ENCODE data around the gene RMC1. TPM values are rescaled to one million over a fixed set of nuclear protein-coding genes. Genes with fewer than 3 reads are reported as not detected.
A peak's percentile ranks its signal among the peaks of the same experiment; 100 is the strongest.

The RMC1 gene
- total RNA-seq, 4 donors from 2014 or later = 24.9 to 41.0 (median 31.0) TPM

- Histone ChIP-seq H3K4me1 (peaks cover 49 to 79% (median 72%) of the 10 kb centered on the region in 4 donors), H3K4me3 (no peak overlapping the region), H3K27me3 (no peaks in the 10 kb centered on the region), H3K9me3 (no peaks in the 10 kb centered on the region), H3K36me3 (peaks cover 17 to 30% (median 21%) of the 10 kb centered on the region in 4 donors), H3K27ac (replicated peaks in 1 of 4) (no peak overlapping the region)
- intact Hi-C loops (cut with DNase I) = loop anchor here (10.0 kb wide), 2 partner anchors 45 to 125 kb away; partner anchors contain the start of genes NPC1 and RMC1
- WGBS = 90% methylated on average over 7 of the region's 7 CpGs
- no peak for DNase-seq (ENCODE audit: extremely low spot score)
- TF ChIP-seq EP300 (IDR thresholded peaks at IDR 0.05) (no peak), POLR2A (IDR thresholded peaks at IDR 0.05; ENCODE audit: low read depth) (no peak), POLR2AphosphoS5 (IDR thresholded peaks at IDR 0.05) (no peak), CTCF (IDR thresholded peaks at IDR 0.05) (no peak)
Observed at GRCh38 chr18:23459530-23459921, 43.8 kb upstream of the RMC1 start.

GRCh38 chr18:23460285-23461273 lies 42.7 kb upstream of the RMC1 start:
- 86% methylated on average over 2 of the region's 2 CpGs for WGBS
- intact Hi-C loops (cut with DNase I) = no loop called here
- no peak for DNase-seq (ENCODE audit: extremely low spot score)
- no peak for TF ChIP-seq EP300 (IDR thresholded peaks at IDR 0.05)
- no peak for TF ChIP-seq POLR2A (IDR thresholded peaks at IDR 0.05; ENCODE audit: low read depth)
- no peak for TF ChIP-seq CTCF (IDR thresholded peaks at IDR 0.05)
- no peak for TF ChIP-seq POLR2AphosphoS5 (IDR thresholded peaks at IDR 0.05)
- H3K4me3 ChIP-seq = no peak overlapping the region
- H3K4me1 ChIP-seq = peaks cover 43 to 68% (median 62%) of the 10 kb centered on the region in 4 donors
- no peak overlapping the region for H3K27ac ChIP-seq (replicated peaks in 1 of 4)
- H3K9me3 ChIP-seq = no peaks in the 10 kb centered on the region
- H3K27me3 ChIP-seq = no peaks in the 10 kb centered on the region
- H3K36me3 ChIP-seq = peaks cover 27 to 39% (median 31%) of the 10 kb centered on the region in 4 donors

DNA sequence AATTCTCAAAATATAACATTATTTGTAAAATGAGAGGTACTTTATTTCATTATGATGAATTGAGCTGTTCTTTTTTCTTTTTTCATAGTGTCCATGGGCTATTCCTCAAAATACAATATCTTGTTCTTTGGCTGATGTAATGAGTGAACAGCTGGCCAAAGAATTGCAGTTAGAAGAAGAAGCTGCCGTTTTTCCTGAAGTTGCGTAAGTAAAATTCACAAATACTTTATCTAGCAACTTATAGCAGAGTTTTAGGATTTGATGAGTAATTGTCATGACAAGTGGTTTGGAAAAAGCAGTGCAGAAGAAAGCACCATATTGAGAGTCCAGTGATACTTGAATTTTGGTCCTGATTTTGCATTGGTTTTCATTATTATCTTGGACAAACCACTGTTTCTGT lies 40.4 kb upstream of the RMC1 start:
- Histone ChIP-seq H3K36me3 (peaks cover 41 to 58% (median 54%) of the 10 kb centered on the region in 4 donors), H3K27ac (replicated peaks in 1 of 4) (no peak overlapping the region), H3K4me3 (no peak overlapping the region), H3K4me1 (peaks cover 33 to 46% (median 41%) of the 10 kb centered on the region in 4 donors), H3K27me3 (no peaks in the 10 kb centered on the region), H3K9me3 (no peaks in the 10 kb centered on the region)
- intact Hi-C loops (cut with DNase I) = no loop called here
- DNase-seq (ENCODE audit: extremely low spot score) = no peak
- TF ChIP-seq EP300 (IDR thresholded peaks at IDR 0.05) = no peak
- no peak for TF ChIP-seq POLR2AphosphoS5 (IDR thresholded peaks at IDR 0.05)
- no peak for TF ChIP-seq CTCF (IDR thresholded peaks at IDR 0.05)
- no peak for TF ChIP-seq POLR2A (IDR thresholded peaks at IDR 0.05; ENCODE audit: low read depth)
- WGBS = 67% methylated on average over 2 of the region's 2 CpGs

GRCh38 chr18:23468753-23469459 lies 34.4 kb upstream of the RMC1 start:
- H3K27me3 ChIP-seq = no peaks in the 10 kb centered on the region
- peak overlapping the region in 1 of 4 donors; percentile 43 for H3K27ac ChIP-seq (replicated peaks in 1 of 4)
- DNase-seq (ENCODE audit: extremely low spot score) = no peak
- WGBS = 77% methylated on average over 3 of the region's 3 CpGs
- peaks cover 0 to 3% (median 0%) of the 10 kb centered on the region in 4 donors for H3K4me1 ChIP-seq
- peaks cover 41 to 100% (median 95%) of the 10 kb centered on the region in 4 donors for H3K36me3 ChIP-seq
- intact Hi-C loops (cut with DNase I) = no loop called here
- no peaks in the 10 kb centered on the region for H3K9me3 ChIP-seq
- H3K4me3 ChIP-seq = no peak overlapping the region
- TF ChIP-seq CTCF (IDR thresholded peaks at IDR 0.05) (no peak), POLR2AphosphoS5 (IDR thresholded peaks at IDR 0.05) (no peak), POLR2A (IDR thresholded peaks at IDR 0.05; ENCODE audit: low read depth) (no peak), EP300 (IDR thresholded peaks at IDR 0.05) (no peak)
